SIG-M5 treated with dmso at 0.1 percent for 504 hours (cell line): ENCODE measurements around the gene LSM6.

Experiments
- DNase-seq: peaks from one replicate; lab custom pipeline; 2025; ENCODE audit not compliant: unreplicated experiment; lab: John Stamatoyannopoulos, UW

Gene LSM6

DNA sequence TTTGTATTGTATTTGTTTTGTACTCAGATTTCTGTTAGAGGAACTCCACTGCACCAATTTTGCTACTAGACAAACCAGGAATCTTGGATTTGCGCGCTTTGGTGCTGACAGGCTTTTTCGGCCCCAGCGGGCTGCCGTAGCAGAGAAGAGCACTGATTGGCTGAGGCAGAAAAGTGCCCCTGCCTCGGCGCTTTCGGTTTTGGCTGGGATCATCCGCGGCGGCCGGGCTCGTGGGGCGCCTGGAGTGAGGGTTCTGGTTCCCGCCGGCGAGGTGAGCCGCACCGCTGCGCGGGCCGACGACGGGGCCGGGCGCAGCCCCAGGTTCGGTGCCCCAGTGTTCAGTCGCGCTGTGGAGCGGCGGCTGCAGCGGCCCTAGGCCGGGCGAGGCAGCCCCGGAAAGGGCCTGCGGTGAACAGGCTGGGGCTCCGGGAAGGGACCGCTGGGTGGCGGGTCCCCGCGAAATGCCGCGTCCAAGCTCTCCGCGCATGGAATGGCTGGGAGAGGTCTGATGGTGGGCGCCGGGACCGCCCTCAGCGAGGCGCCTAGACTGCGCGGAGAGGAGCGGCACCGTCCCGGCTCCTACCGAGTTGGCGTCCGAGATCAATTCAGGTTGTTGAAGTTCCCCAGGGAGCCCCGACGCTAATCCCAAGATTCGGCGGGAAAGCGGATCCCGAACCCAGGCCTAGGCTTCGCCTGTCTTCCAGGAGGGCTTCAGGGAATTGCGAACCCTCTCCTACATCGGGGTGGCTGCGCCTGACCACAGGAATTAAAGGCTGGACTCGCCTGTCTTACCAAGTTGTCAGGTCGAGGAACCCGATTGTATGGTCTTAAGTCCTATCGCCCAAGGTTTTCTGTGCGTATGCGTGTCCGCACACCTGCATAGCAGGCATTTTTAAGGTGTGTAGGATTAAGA lies at the start of gene LSM6:
LSM6 (plus strand) TSS at position 178 of the 913 bp plus-strand sequence. CDS start 7,204 bp downstream, outside the sequence.
- peak; percentile 77 for DNase-seq

DNA sequence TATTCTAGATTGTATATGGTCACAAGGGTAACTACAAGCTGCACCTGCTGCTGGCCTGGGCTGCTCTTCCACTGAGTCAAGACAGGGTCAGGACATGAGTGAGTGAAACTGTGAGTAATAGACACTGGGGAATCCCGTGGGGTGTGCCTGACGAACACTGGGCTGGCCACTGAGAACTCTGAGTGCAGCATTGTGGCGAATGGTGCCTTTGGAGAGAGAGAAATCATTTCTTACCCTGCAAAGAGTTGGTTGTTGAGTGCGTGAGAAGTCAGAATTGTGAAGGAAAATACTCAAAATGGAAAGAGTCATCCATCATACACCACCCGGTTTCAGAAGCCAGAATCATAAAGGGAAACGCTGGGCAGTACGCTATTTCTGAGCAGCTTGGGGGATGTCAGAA lies 43.1 kb upstream of the LSM6 start:
- DNase-seq, result no peak

DNA sequence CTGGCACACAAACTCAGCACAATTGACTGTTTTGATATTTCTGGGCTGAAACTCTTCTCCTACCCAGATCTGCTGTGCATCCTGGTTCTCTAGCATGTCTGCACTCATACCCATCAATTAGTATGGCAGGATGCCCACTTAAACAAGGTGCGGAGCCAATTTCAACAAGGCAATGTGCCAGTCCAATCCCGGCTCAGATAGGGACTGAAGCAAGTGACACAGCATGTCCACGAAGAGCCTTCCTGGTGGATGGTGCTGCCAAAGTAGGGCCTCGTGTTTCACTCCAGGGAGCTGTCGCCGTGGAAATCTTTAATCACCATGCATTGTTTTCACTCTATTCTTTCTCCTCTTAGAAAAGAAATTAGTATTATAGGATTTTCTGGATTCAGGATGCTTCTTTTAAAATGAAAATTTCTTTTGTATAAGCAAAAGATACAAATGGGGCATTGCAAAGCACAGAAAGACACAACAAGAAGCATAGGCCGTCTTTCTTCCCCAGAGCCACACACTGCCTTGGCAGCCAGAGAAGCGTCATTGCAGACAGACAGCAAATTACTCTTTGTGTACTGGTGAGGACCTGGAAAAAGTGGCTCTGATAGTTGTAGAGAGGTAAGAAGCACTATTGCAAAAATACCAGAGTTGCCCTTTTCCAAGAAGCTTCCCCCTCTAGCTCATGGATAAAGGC lies 40.6 kb upstream of the LSM6 start:
- no peak for DNase-seq

DNA sequence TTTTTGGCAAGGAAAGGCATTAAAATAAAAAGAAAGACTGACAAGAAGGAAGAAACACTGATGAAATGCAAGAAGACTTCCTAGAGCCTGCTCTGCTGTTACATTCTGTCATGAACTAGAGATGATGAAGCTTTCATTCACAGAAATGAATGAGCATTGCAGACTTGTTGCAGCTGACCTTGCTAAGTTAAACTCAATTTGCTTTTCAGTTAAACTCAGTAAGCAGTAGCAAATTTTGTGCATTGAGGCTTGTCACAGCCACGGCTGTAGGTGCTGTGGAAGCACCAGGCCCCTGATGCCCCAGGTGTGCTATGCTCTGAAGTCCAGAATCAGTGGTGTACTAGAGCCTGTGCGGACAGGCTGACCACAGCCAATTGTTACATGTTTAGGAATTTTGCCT lies 39.6 kb upstream of the LSM6 start:
- no peak for DNase-seq

DNA sequence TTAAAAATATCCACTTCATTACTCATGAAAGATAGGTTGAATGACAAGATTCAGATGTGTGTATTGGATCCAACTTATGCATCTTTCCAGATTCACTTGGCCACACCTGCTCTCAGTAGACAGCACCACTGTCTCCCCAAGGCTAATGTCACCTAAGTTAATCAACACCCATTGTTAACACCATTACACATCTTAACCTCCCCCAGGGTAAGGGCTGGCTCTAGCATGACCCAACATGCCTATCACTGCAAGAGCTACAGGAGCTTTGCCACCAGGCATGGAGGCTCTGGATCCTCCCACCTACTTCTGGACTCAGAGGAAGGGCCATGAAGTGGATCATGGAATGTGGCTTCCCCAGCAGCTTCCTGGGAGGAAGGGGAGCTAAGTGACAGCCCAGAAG lies 32.8 kb upstream of the LSM6 start:
- no peak for DNase-seq

DNA sequence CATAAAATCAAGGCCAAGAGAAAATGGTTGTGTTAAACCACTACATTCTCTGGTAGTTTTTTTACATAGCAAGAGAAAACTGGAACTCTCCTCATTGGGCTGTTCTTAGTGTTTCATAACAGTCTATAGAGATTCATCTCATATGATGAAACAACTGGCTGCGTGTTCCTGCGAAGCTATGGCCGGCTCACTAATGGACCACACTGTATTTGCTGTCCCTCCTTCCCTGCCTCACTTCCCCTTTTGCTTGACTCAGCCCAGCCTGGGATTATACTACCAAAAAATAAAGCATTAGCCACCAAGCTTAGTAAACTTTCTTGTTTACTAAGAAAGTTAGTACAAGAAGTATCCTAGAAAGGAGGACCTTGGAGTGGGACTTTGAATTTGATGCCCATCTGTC lies 31.6 kb upstream of the LSM6 start:
- peak; percentile 75 for DNase-seq

DNA sequence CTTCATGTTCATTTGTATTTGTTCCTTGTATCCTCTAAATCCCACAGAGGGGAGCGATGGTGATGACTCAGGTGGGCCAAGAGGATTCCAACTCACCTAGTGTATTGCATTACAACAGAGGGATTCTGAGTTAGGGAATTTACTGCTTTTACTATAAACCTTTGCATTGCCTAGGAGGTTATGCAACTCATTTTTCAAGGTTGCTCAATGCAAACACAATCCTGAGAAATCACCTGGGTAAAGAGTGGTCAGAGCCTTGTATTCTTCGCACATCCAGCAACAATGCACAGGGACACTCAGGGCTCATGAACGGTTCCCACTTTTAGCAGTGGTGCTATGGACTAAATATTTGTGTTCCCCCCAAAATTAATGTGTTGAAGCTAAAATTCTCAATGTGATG lies 28.6 kb upstream of the LSM6 start:
- no peak for DNase-seq

DNA sequence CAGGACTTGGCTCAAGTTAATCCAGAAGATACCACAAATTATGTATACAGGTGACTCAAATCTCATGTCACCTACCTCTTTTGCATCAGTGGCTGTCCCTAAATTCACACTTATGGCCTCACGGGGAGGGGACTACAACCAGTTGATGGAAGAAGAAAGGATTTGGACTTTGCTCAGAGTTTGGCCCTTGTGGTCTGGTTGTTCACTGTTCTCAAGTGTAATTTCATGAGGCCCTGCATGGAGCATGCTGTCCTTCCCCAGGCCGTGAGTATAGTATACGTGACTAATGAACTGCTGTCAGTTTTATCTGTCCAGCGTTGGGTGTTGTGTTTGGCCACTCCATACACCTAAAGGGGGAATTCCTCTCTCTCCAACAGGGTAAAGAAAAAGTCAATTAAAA lies 27.5 kb upstream of the LSM6 start:
- DNase-seq, result no peak

DNA sequence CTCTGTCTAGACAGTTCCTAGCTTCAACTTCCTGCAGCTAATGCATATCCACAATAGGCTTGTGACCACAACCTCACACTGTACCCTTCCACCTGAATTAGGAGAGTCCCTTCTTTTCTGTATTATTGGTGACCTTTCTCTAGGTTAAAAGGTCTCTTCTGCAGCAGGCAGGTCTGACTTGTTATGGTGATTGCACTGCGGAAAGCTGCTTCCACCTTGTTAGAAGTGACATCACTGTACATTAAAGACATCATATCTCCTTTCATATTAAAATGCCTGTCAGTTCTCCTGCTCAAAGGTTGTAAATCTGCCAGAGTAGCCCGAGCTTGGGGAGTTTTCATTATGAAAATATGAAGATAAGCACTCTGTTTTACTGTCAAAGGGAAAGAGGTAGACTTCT lies 21.5 kb upstream of the LSM6 start:
- DNase-seq, result no peak

DNA sequence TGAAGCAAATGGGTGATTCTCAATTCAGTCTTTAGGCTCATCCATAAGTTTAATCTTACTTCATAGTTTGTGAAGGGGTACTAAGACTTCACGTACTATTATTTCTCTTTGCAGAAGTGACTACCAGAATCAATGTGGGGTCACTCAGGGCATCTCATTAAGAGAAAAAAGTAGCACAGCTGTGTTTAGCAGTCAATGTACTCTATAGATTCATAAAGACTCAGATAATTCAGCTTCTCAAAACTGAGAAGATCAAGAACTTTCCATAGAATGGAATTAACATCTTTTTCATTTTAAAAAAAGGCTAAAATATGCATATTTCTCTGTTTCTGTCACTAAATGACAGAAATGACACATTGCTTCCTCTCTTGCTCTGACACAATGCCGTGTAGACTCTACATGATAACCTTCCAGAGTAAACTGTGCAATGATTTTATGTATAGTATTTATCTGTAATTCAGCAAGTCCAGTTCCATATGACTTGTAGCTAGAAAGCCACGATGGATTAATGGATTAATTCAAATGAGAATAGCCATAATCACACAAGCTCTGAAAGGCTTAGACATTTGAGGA lies 20.3 kb upstream of the LSM6 start:
- no peak for DNase-seq

DNA sequence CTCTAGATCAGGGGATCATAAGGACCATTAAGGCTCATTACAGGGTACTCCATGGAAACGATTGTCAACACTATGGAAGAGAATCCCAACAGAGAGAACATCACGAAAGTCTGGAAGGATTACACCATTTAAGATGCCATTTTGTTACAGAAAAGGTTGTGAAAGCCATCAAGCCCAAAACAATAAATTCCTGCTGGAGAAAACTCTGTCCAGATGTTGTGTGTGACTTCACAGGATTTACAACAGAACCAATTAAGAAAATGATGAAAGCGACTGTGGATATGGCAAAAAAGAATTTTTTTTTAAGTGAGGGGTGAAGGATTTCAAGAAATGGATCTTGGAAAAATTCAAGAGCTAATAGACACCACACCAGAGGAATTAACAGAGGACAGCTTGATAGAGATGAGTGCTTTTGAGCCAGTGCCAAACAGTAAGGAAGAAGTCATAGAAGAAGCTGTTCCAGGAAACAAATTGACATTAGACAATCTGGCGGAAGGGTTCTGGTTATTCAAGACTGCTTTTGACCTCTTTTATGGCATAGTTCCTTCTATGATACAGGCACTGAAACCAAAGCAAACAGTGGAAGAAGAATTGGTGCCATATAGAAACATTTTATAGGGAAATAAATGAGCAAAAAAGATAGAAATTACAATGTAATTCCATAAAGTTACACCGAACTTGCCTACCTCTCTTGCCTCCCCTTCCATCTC lies 17.3 kb upstream of the LSM6 start:
- no peak for DNase-seq

DNA sequence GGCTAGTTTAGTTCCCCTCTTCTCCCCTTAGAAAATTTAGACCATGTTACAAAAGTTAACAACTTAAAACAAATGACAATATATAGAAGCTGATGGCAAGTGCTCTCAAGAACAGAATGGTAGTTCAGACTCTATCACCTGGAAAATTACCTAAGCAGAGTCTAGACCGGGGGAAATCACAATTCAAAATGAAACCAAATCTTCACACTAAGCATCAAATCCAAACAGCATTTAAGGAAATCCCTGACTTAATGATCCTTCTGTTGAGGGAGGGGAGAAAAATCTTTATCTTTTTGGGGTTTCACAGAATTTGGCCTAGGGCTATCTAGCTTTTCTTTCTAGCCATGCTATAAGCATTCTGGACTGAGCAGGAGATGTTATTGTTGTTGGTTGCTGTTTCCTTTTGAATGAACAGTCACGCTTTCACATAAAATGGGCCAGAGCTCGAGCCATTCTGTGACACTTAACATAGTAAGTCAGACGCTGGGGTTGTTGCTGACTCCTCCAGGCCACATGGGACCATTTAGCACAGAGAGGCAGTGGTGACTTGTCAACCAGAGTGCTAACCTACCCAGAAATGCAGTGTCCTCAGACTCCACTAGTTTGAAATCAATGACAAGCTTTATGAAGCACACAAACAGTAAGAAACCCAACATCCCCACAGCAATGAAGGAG lies 16.0 kb upstream of the LSM6 start:
- DNase-seq, result no peak

DNA sequence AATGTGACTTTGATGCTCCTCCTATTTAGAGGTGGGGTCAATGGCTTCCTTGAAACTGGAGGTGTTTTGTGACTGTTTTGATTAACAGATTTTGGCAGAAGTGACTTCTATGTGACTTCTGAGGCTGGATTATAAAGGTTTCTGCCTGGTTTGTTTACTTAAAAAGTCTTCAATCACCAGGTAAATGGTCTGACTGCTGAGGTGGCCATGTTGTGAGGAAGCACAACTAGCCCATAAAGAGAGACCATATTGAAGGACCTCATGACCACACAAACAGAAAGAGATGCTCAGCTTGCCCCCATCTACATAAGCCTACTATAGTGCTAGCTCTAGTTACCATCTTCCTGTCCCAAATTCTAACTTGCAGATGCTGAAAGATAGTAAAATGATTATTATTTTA lies 14.3 kb upstream of the LSM6 start:
- DNase-seq, result no peak

DNA sequence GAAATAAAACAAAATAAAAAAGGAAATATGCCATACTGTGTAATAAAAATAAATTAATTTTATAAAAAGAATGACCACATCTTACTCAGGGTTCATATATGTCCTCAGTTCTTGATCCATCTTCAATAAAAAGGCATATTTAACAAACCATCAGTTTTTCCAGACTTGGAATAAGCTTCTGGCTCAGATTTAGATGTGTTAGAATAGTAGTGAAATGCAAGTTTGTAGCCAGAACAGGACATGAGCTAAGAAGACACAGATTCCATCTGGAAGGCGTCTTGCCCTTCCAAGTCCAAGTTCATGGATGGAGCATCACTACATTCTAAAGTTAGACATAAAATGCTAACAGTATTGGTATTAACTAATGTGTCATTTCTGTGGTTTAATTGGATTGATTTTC lies 10.3 kb upstream of the LSM6 start:
- DNase-seq, result no peak

DNA sequence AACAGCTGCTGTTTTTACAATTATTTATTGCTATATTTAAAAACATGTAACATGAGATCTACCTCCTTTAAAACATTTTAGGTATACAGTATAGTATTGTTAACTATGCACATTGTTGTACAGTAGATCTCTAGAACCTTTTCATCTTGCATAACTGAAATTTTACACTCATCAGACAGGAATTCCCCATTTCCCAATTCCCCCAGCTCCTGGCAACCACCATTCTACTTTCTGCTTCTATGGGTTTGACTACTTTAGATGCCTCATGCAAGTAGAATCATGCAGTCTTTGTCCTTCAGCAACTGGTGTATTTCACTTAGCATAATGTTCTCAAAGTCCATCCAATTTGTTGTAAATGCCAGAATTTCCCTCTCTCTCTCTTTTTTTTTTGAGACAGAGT lies 9.7 kb upstream of the LSM6 start:
- no peak for DNase-seq

DNA sequence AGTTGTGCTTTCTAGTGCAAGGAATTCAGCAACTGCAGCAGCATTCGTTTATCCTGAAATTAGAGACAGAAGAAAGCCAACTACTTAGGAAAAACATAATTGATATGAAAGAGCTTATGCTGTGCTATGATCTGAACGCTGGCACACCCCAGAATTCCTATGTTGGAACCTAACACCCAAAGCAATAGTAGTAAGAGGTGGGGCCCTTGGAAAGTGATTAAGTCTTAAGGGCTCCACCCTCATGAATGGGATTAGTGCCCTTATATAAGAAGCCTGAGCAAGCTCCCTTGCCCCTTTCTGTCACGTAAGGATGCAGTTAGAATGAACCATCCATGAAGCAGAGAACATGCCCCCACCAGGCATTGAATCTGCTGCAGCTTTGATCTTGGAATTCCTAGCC lies 5.4 kb upstream of the LSM6 start:
- DNase-seq, result no peak

DNA sequence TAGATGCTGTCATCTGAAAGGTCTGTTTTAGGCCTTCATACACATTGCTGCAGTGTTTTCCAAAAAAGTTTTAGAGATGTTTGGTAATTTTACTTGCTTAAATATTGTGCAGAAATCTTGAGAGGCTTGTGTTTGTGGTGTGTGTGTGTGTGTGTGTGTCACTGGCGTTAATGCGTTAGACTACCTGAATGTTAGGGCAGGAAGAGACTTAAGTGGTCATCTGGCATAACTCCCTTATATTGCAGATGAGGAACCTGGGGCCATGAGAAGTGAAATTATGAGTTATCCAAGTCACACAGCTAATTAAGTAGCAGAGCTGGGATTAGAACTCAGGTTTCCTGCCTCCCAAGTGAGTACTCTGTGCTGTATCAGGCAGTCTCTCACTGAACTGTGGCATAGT lies 1.4 kb downstream of the LSM6 start:
- DNase-seq, result peak; percentile 15

DNA sequence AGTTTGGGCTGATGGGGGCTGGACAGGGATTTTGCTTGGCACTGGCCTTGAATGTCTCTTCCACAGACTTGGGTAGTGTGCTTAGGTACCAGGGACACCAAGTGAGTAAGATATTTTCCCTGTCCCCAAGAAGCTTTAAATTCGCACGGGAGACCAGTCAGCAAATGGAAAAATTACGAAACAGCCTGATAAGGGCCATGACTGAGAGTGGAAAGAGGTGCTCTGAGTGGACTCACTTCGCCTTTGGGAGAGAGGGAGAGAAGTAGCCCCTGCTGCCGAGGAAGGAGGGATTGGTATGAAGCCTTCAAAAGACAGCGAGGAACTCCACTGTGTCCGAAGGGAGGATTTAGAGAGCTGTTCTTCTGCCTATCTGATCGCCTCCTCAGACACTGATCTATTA lies 2.6 kb downstream of the LSM6 start:
- peak; percentile 3 for DNase-seq

DNA sequence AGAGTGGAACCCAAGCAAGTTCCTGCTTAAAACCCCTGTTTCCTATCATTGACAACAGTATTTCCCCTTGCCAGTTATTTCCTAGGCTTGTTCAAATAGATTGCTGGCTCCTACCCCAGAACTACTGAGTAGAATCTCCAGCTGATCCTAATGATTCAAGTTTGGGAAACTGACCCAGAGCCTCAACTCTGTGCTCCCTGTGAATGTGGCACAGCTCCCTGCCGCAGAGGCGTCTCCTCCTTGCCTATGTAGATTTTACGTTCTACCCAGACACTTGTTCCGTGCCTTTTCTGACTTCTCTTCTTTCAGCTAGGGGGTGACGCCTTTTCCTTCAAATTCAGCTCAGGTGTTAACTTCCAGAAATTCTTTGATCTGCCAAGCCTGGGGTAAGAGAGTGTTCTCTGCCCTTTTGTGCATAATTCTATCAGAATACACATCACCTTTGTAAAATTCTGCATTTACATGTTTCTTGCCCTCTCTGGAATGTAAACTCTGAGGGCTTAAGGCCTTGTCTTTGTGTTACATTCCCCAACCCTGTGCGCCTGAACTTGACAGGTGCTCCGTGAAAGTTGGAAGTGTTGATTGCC lies 4.4 kb downstream of the LSM6 start:
- no peak for DNase-seq

DNA sequence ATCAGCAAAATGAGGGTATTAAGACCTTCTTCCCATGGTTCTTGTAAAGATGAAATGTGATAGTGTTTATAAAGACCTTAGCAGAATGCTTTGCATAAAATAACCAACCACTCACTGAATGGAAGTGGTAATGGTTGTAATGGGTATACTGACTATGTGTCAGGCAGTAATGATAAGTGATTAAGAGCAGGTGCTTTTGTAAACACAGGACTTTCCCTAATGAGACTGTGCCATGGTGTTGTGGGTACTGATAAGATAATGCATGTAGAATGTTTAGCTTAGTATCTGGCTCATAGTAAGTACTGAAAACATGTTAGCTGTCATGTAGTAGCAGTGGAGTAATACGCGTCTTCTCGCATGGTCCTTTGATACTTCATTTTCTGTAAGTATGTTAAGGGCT lies 6.9 kb downstream of the LSM6 start:
- no peak for DNase-seq

DNA sequence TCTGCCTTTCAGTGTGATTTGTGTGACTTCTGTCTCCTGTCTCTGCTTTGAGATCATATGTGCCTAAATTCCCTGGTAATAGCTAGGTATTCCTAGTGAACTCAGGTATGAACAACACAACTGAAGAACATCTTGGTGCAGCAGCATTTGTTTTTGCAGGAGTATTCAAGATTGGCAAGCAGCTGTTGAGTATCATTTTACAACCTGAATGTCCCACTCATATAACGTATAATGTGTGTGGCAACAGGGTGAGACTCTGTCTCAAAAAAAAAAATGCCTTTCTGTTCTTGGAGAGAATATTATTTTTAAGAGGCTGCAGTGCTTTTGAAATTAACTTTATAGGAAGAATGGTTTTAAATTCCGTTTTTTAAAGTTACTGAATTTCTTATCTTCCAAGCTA lies 7.7 kb downstream of the LSM6 start:
- no peak for DNase-seq
